Parathyroid adenoma (tissue), 2 donors: ENCODE measurements around the gene RIOK1.

Experiments used
- H2AFZ ChIP-seq: fragments of 300-600 bp; sonication (generic); one replicate; pipeline ENCODE4 v1.7.0; 2017; ENCODE audit warnings: antibody characterized with exemption, mild to moderate bottlenecking
- H3K27ac ChIP-seq: fragments of 300-600 bp; sonication (generic); one replicate; pipeline ENCODE4 v1.7.0; 2017
- H3K27me3 ChIP-seq: fragments of 300-600 bp; sonication (generic); one replicate; pipeline ENCODE4 v1.7.0; 2017; ENCODE audit warnings: low read length; ENCODE audit not compliant: control insufficient read depth, insufficient read depth
- H3K36me3 ChIP-seq: fragments of 300-600 bp; sonication (generic); one replicate; pipeline ENCODE4 v1.7.0; 2017; ENCODE audit warnings: low read length; ENCODE audit not compliant: control insufficient read depth, insufficient read depth
- H3K4me1 ChIP-seq: fragments of 300-600 bp; sonication (generic); one replicate; pipeline ENCODE4 v1.7.0; 2017; ENCODE audit warnings: control low read depth
- H3K4me2 ChIP-seq: fragments of 300-600 bp; sonication (generic); one replicate; pipeline ENCODE4 v1.7.0; 2017; ENCODE audit warnings: low read length
- H3K4me3 ChIP-seq: fragments of 300-600 bp; sonication (generic); one replicate; pipeline ENCODE4 v1.7.0; 2017; ENCODE audit warnings: low read depth, low read length
- H3K79me2 ChIP-seq: fragments of 300-600 bp; sonication (generic); one replicate; pipeline ENCODE4 v1.7.0; 2017; ENCODE audit warnings: control low read depth
- H3K9ac ChIP-seq: fragments of 300-600 bp; sonication (generic); one replicate; pipeline ENCODE4 v1.7.0; 2017; ENCODE audit warnings: mild to moderate bottlenecking
- H3K9me3 ChIP-seq: fragments of 300-600 bp; sonication (generic); one replicate; pipeline ENCODE4 v1.7.0; 2017; ENCODE audit warnings: low read length; ENCODE audit not compliant: control insufficient read depth
- CTCF ChIP-seq: fragments of 300-600 bp; sonication (generic); IDR thresholded peaks from one replicate; pipeline ENCODE4 v1.7.0; 2017; ENCODE audit warnings: antibody characterized with exemption, mild to moderate bottlenecking
- donor health status: primary hyperparathyroidism.

RIOK1 gene

DNA sequence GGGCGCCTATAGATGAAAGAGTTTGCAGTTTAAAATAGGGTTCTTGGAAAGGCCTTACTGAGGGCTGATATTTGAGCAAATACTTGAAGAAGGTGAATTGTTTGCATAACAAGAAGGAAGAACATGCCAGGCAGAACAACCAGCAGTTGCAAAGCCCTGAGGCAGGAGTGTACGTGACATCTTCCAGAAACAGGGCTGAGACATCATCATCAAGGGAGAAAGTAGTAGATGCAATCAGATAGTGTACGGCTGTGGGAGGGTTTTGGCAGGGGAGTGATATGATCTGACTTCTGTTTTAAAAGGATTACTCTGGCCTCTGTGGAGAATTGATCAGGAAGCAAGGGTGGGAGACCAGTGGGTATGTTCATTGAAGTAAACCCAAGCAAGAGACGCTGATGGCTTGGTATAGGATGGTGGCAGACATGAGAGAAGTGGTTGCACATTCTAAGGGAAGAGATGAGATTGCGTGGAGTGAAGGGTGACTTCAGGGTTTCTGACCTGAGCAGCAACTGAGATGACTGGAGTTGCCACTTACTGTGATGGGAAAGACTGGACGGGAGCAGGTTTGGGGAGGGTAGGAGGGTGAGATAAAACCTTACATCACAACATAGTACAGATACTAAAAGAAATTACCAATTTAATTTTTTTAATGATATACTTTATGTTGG lies 28.8 kb downstream of the RIOK1 start:
- Histone ChIP-seq H3K9ac (no peak overlapping the region), H3K27me3 (no peaks in the 10 kb centered on the region), H3K4me2 (no peak overlapping the region), H2AFZ (no peak overlapping the region), H3K9me3 (no peaks in the 10 kb centered on the region), H3K27ac (no peak overlapping the region), H3K4me1 (peaks cover 21% of the 10 kb centered on the region), H3K4me3 (no peak overlapping the region), H3K36me3 (no peaks in the 10 kb centered on the region), H3K79me2 (no peaks in the 10 kb centered on the region)
- TF ChIP-seq CTCF = no peak

DNA sequence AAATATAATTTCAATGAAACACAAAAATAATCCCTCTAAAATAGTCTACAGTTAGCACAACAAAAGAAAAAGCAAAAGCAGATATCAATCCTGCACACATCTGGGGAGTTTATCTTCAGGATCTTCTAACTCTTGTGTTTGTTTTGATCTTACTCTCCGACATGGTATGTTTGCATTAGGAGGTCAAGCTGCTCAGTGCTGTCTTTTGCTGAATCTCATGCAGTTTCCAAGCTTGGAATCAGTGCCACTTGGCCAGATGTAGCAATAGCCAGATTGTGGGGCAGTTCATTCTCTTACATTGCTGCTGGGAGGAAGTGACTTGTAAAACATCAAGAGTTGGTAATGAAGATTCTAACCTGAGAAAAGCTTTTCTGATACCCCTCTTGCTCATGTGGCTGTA lies 29.5 kb downstream of the RIOK1 start:
- peaks cover 21% of the 10 kb centered on the region for H3K4me1 ChIP-seq
- H3K9me3 ChIP-seq = no peaks in the 10 kb centered on the region
- H3K36me3 ChIP-seq = no peaks in the 10 kb centered on the region
- no peaks in the 10 kb centered on the region for H3K79me2 ChIP-seq
- H3K27me3 ChIP-seq = no peaks in the 10 kb centered on the region
- no peak overlapping the region for H3K4me3 ChIP-seq
- peak overlapping the region; percentile 2 for H3K4me2 ChIP-seq
- H3K27ac ChIP-seq = peak overlapping the region; percentile 25
- H2AFZ ChIP-seq = no peak overlapping the region
- no peak for TF ChIP-seq CTCF
- H3K9ac ChIP-seq = no peak overlapping the region

- Histone ChIP-seq H3K27ac (no peak overlapping the region), H3K36me3 (no peaks in the 10 kb centered on the region), H3K4me1 (peaks cover 21% of the 10 kb centered on the region), H3K4me3 (no peak overlapping the region), H2AFZ (no peak overlapping the region), H3K9ac (no peak overlapping the region), H3K79me2 (no peaks in the 10 kb centered on the region), H3K4me2 (no peak overlapping the region), H3K27me3 (no peaks in the 10 kb centered on the region), H3K9me3 (no peaks in the 10 kb centered on the region)
- no peak for TF ChIP-seq CTCF
Measured at GRCh38 chr6:7421066-7421465, 31.5 kb downstream of the RIOK1 start.

- H3K36me3 ChIP-seq = no peaks in the 10 kb centered on the region
- H2AFZ ChIP-seq = no peak overlapping the region
- H3K9ac ChIP-seq = no peak overlapping the region
- no peak for TF ChIP-seq CTCF
- H3K4me1 ChIP-seq = peaks cover 18% of the 10 kb centered on the region
- H3K4me3 ChIP-seq = no peak overlapping the region
- H3K27me3 ChIP-seq = no peaks in the 10 kb centered on the region
- no peak overlapping the region for H3K4me2 ChIP-seq
- H3K79me2 ChIP-seq = no peaks in the 10 kb centered on the region
- H3K9me3 ChIP-seq = no peaks in the 10 kb centered on the region
- H3K27ac ChIP-seq = no peak overlapping the region
Measured at GRCh38 chr6:7424058-7424457, 34.5 kb downstream of the RIOK1 start.
